ENCODE measurements around the gene NAALADL2. TPM values are rescaled to one million over a fixed set of nuclear protein-coding genes. Genes with fewer than 3 reads are reported as not detected.
"Not testable (repeated sequence)": the region's sequence is repeated elsewhere in the genome, so short reads cannot be mapped to it uniquely, and the experiment has no call there.

The NAALADL2 gene
- total RNA-seq, 1 donor from 2014 or later = 2.8 TPM

DNA sequence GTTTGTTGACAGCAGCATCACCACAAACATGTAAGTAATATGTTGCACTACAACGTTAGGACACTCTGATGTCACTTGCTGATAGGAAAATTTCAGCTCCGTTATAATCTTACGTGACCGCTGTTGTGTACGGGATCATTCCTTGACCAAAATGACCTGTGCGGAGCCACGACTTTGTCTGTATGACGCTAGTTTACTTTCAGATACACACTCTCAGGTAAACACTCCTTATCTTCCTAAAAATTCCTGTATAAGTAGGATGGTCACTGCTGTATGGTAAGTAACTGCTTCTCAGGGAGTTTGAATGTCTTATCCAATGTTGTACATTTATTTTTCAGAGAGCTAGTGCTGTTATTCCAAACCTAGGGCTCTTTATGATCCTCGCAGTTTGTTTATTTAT, 410.3 kb downstream of the NAALADL2 start:
- H3K36me3 Mint-ChIP-seq (ENCODE audit: low read depth) = no peaks in the 10 kb centered on the region

DNA sequence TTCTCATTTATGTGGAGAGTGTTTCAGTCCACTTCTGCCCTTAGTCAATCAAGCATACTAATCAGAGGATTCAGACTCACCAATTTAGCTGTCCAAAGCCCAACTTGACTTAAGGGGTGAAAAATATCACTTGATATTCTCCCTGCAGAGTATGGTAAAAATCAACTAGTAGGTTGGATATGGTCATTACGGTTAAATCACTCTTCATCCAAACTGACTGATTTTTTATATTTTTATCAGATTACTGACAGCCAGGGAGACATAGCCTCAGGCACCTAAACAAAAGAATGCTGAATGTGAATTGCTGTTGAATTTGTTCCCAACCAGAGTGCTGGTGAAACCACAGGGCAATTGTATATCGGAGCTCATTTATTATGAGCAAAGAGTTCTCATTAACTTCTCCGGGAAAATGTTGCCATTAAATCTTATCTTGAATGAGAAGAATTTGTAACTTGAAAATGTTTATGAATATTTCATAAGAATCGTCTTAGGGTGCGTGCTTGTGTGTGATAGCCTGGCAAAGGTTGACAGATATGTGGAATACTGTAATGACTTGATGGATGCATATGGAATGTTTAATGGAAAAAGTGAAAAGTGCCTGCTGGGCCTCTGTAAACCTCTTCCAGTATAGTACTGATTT, 411.2 kb downstream of the NAALADL2 start:
- Mint-ChIP-seq H3K4me3 (peak overlapping the region; percentile 12), H3K27me3 (ENCODE audit: low read depth) (no peaks in the 10 kb centered on the region), H3K9me3 (no peaks in the 10 kb centered on the region), H3K4me1 (peaks cover 19% of the 10 kb centered on the region), H3K27ac (ENCODE audit: unreplicated experiment) (peak overlapping the region; percentile 16), H3K36me3 (ENCODE audit: low read depth) (no peaks in the 10 kb centered on the region)
- no peak for DNase-seq (ENCODE audit: low read depth, low spot score)
- TF ChIP-seq CTCF (conservative IDR thresholded peaks at IDR 0.05) = no peak

More for the DNA sequence above, 410.3 kb downstream of the NAALADL2 start:
- Mint-ChIP-seq H3K27ac (ENCODE audit: unreplicated experiment) (no peak overlapping the region), H3K4me3 (no peak overlapping the region), H3K9me3 (no peaks in the 10 kb centered on the region), H3K4me1 (peaks cover 19% of the 10 kb centered on the region), H3K27me3 (ENCODE audit: low read depth) (no peaks in the 10 kb centered on the region)
- no peak for DNase-seq (ENCODE audit: low read depth, low spot score)
- TF ChIP-seq CTCF (conservative IDR thresholded peaks at IDR 0.05) = no peak

GRCh38 chr3:175270866-175271265, 411.7 kb downstream of the NAALADL2 start:
- H3K27ac Mint-ChIP-seq (ENCODE audit: unreplicated experiment) = peak overlapping the region; percentile 16
- DNase-seq (ENCODE audit: low read depth, low spot score) = no peak
- no peaks in the 10 kb centered on the region for H3K9me3 Mint-ChIP-seq
- no peaks in the 10 kb centered on the region for H3K27me3 Mint-ChIP-seq (ENCODE audit: low read depth)
- H3K36me3 Mint-ChIP-seq (ENCODE audit: low read depth) = no peaks in the 10 kb centered on the region
- H3K4me1 Mint-ChIP-seq = peaks cover 19% of the 10 kb centered on the region
- H3K4me3 Mint-ChIP-seq = no peak overlapping the region
- TF ChIP-seq CTCF (conservative IDR thresholded peaks at IDR 0.05) = no peak

DNA sequence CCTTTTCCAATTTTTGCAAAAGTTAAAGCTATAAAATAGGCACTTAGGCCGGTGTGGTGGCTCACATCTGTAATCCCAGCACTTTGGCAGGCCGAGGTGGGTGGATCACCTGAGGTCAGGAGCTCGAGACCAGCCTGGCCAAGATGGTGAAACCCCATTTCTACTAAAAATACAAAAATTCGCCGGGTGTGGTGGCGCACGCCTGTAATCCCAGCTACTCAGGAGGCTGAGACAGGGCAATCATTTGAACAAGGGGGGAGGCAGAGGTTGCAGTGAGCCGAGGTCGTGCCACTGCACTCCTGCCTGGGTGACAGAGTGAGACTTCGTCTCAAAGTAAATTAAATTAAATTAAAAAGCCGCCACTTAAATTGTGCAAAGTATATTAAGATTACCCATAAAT, 412.3 kb downstream of the NAALADL2 start:
- DNase-seq (ENCODE audit: low read depth, low spot score); H3K9me3 Mint-ChIP-seq; H3K36me3 Mint-ChIP-seq (ENCODE audit: low read depth); H3K27me3 Mint-ChIP-seq (ENCODE audit: low read depth); H3K4me3 Mint-ChIP-seq; H3K27ac Mint-ChIP-seq (ENCODE audit: unreplicated experiment): not testable (repeated sequence)
- H3K4me1 Mint-ChIP-seq = peaks cover 19% of the 10 kb centered on the region

- no peaks in the 10 kb centered on the region for H3K36me3 Mint-ChIP-seq (ENCODE audit: low read depth)
- no peak overlapping the region for H3K4me3 Mint-ChIP-seq
- H3K27me3 Mint-ChIP-seq (ENCODE audit: low read depth) = no peaks in the 10 kb centered on the region
These were observed 413.3 kb downstream of the NAALADL2 start for GRCh38 chr3:175272392-175272791.

More at GRCh38 chr3:175272392-175272791, 413.3 kb downstream of the NAALADL2 start:
- Mint-ChIP-seq H3K27ac (ENCODE audit: unreplicated experiment) (no peak overlapping the region), H3K4me1 (peaks cover 19% of the 10 kb centered on the region), H3K9me3 (no peaks in the 10 kb centered on the region)
- no peak for DNase-seq (ENCODE audit: low read depth, low spot score)
- TF ChIP-seq CTCF (conservative IDR thresholded peaks at IDR 0.05) = no peak

Measured in neural crest cell (in vitro differentiated cells).